PFSK-1 (cell line): ENCODE measurements around the gene NINJ2.

Source experiments
- FOXP2 ChIP-seq: optimal IDR thresholded peaks from 2 replicates; pipeline ENCODE3; 2011; ENCODE audit warnings: borderline replicate concordance, control low read depth, inconsistent platforms; ENCODE audit not compliant: insufficient read depth; ENCODE audit errors: extremely low read length, extremely low read depth
- POLR2AphosphoS5 ChIP-seq: IDR thresholded peaks from 2 replicates; pipeline ENCODE4 v1.6.1; 2012; ENCODE audit warnings: low read depth, mild to moderate bottlenecking, control low read depth, low read length, moderate library complexity
- REST ChIP-seq, 2 experiments: IDR thresholded peaks; 2 replicates each; pipeline versions ENCODE4 v1.6.1 to v1.8.0; 2011 to 2012; ENCODE audit warnings: low read depth in 2 of 2, low read length in 2 of 2, control low read depth in 1 of 2, inconsistent platforms in 1 of 2, mild to moderate bottlenecking in 1 of 2, moderate library complexity in 1 of 2; ENCODE audit not compliant: insufficient read depth in 1 of 2
- SIN3A ChIP-seq: IDR thresholded peaks from 2 replicates; pipeline ENCODE4 v1.6.1; 2012; ENCODE audit warnings: mild to moderate bottlenecking, low read length, moderate library complexity, borderline replicate concordance; ENCODE audit not compliant: insufficient read depth
- TAF1 ChIP-seq: IDR thresholded peaks from 2 replicates; pipeline ENCODE4 v1.6.1; 2012; ENCODE audit warnings: low read length, control low read depth, borderline replicate concordance; ENCODE audit not compliant: insufficient read depth

The NINJ2 gene

GRCh38 chr12:565161-565560, 98.1 kb downstream of the NINJ2 start:
- TF ChIP-seq REST (IDR thresholded peaks at IDR 0.05; ENCODE audit: insufficient read depth in 1 of 2, low read depth in 2 of 2, low read length in 2 of 2) (no peak), SIN3A (no peak), TAF1 (no peak), POLR2AphosphoS5 (no peak), FOXP2 (no peak)

GRCh38 chr12:563787-564298, 99.4 kb downstream of the NINJ2 start:
- TF ChIP-seq FOXP2 (no peak), SIN3A (no peak), TAF1 (no peak), REST (IDR thresholded peaks at IDR 0.05; ENCODE audit: insufficient read depth in 1 of 2, low read depth in 2 of 2, low read length in 2 of 2) (no peak), POLR2AphosphoS5 (no peak)

- no peak for TF ChIP-seq SIN3A
- no peak for TF ChIP-seq REST (IDR thresholded peaks at IDR 0.05; ENCODE audit: insufficient read depth in 1 of 2, low read depth in 2 of 2, low read length in 2 of 2)
- TF ChIP-seq TAF1, result no peak
- TF ChIP-seq POLR2AphosphoS5, result no peak
- no peak for TF ChIP-seq FOXP2
Measured at GRCh38 chr12:563250-563781, 99.9 kb downstream of the NINJ2 start.

GRCh38 chr12:562634-563033, 100.6 kb downstream of the NINJ2 start:
- TF ChIP-seq REST (IDR thresholded peaks at IDR 0.05; ENCODE audit: insufficient read depth in 1 of 2, low read depth in 2 of 2, low read length in 2 of 2) (no peak), POLR2AphosphoS5 (no peak), TAF1 (no peak), SIN3A (no peak), FOXP2 (no peak)

- TF ChIP-seq POLR2AphosphoS5 (no peak), FOXP2 (no peak), SIN3A (no peak), REST (IDR thresholded peaks at IDR 0.05; ENCODE audit: insufficient read depth in 1 of 2, low read depth in 2 of 2, low read length in 2 of 2) (no peak), TAF1 (no peak)
Measured at GRCh38 chr12:561908-562593, 101.2 kb downstream of the NINJ2 start.
